IPS DF 6.9 (cell line): ENCODE measurements around the gene NFIL3.

Experiments
- DNase-seq: peaks from one replicate; pipeline ENCODE4 v3.0.0-alpha.2; 2013; ENCODE audit warnings: low read depth, low spot score
- H3K27ac ChIP-seq: one replicate; pipeline ENCODE4 v1.5.1; 2013; ENCODE audit warnings: low read length, control low read depth
- H3K27me3 ChIP-seq: 2 replicates; pipeline ENCODE4 v1.6.1; 2013; ENCODE audit warnings: mild to moderate bottlenecking, low read length; ENCODE audit not compliant: control insufficient read depth, insufficient read depth
- H3K36me3 ChIP-seq: 2 replicates; pipeline ENCODE4 v1.6.1; 2013; ENCODE audit warnings: low read length; ENCODE audit not compliant: control insufficient read depth, insufficient read depth
- H3K4me1 ChIP-seq: 2 replicates; pipeline ENCODE4 v1.6.1; 2013; ENCODE audit warnings: low read length; ENCODE audit not compliant: control insufficient read depth, insufficient read depth
- H3K4me3 ChIP-seq: 2 replicates; pipeline ENCODE4 v1.5.1; 2013; ENCODE audit warnings: mild to moderate bottlenecking, low read length
- H3K9me3 ChIP-seq: 2 replicates; pipeline ENCODE4 v1.6.1; 2013; ENCODE audit warnings: low read length, inconsistent platforms; ENCODE audit not compliant: control insufficient read depth, insufficient read depth
- WGBS: extraction: QIAGEN DNeasy Blood & Tissue Kit; methylation state at CpG from one replicate; pipeline ENCODE4 v1.1.7; 2013; ENCODE audit warnings: mixed read lengths, missing lambda C conversion rate; ENCODE audit not compliant: insufficient read length, insufficient coverage; 5-methylcytosine and 5-hydroxymethylcytosine counted together

Gene NFIL3

GRCh38 chr9:91411096-91411771 is 12.4 kb downstream of the NFIL3 start:
- no peak for DNase-seq
- no CpG with 5 or more reads among the region's 5 CpGs for WGBS
- no peaks in the 10 kb centered on the region for H3K36me3 ChIP-seq
- no peaks in the 10 kb centered on the region for H3K9me3 ChIP-seq
- no peak overlapping the region for H3K4me3 ChIP-seq
- H3K27ac ChIP-seq: no peak overlapping the region
- H3K4me1 ChIP-seq: no peaks in the 10 kb centered on the region
- H3K27me3 ChIP-seq: no peaks in the 10 kb centered on the region

DNA sequence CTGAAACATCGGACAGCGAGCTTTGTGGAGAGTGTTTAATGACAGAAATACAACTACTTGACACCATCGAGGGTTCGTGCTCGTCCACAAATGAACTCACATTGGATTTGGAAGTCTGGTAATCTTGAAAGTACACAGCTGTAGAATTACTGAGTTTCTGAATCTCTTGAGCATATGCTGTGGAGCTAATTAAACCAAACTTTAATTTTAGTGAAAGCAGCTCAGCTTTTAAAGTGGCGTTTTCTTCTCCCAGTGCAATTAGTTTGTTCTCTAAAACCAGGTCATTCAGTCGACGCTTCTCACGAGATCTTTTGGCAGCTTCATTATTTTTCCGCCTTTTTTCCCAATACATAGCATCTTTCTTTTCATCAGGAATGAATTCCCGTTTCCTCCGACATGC is 13.5 kb downstream of the NFIL3 start:
- Histone ChIP-seq H3K27ac (no peak overlapping the region), H3K9me3 (no peaks in the 10 kb centered on the region), H3K27me3 (no peaks in the 10 kb centered on the region), H3K36me3 (no peaks in the 10 kb centered on the region), H3K4me1 (no peaks in the 10 kb centered on the region), H3K4me3 (no peak overlapping the region)
- no CpG with 5 or more reads among the region's 12 CpGs for WGBS
- DNase-seq: no peak

GRCh38 chr9:91408475-91408874 is 15.2 kb downstream of the NFIL3 start:
- no peaks in the 10 kb centered on the region for H3K36me3 ChIP-seq
- H3K4me3 ChIP-seq: no peak overlapping the region
- H3K4me1 ChIP-seq: no peaks in the 10 kb centered on the region
- DNase-seq: no peak
- H3K27me3 ChIP-seq: no peaks in the 10 kb centered on the region
- WGBS: no CpG with 5 or more reads among the region's 1 CpG
- H3K9me3 ChIP-seq: no peaks in the 10 kb centered on the region
- H3K27ac ChIP-seq: no peak overlapping the region

- Histone ChIP-seq H3K27me3 (no peaks in the 10 kb centered on the region), H3K4me1 (no peaks in the 10 kb centered on the region), H3K27ac (no peak overlapping the region), H3K9me3 (no peaks in the 10 kb centered on the region), H3K36me3 (no peaks in the 10 kb centered on the region), H3K4me3 (no peak overlapping the region)
- no CpG with 5 or more reads among the region's 12 CpGs for WGBS
- no peak for DNase-seq
These were observed 15.9 kb downstream of the NFIL3 start for GRCh38 chr9:91407580-91408318.

DNA sequence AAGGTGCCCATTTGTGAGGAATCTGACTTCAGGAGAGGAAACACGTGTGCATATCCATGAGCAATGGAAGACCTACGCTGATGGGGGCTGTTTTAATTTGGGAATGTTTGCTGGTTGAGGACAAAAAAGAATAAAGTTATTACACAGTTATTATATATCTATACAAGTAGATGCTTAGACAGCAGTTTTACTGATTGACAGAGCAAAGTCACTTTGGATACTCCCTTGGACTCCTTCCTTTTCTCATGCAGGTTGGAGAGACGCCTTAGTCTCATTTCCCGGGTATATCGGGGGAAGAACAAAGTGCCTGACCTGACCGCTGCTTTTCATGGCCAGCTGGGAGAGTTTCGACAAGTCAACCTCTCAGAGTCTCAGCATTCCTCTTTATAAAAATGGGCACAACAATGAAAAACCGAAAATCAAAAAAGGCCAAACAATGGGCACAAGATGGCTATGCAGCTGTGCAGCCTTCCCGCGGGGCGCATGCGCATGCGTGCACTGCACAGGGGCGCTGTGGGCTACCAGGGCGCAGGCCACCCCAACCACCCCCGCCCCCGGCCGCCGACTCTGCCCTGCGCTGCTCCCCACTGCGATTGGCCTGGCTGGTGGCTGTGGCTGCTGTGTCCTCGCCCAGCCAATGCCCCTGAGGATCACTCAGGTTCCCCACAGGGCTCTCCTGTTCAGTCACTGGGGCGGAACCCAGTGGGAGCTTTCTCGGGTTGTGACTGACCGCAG is 18.1 kb downstream of the NFIL3 start:
- Histone ChIP-seq H3K27ac (no peak overlapping the region), H3K27me3 (no peaks in the 10 kb centered on the region), H3K4me3 (no peak overlapping the region), H3K4me1 (no peaks in the 10 kb centered on the region), H3K36me3 (no peaks in the 10 kb centered on the region), H3K9me3 (no peaks in the 10 kb centered on the region)
- no peak for DNase-seq
- WGBS: no CpG with 5 or more reads among the region's 25 CpGs

- no CpG with 5 or more reads among the region's 14 CpGs for WGBS
- no peak for DNase-seq
- no peaks in the 10 kb centered on the region for H3K27me3 ChIP-seq
- no peak overlapping the region for H3K4me3 ChIP-seq
- H3K27ac ChIP-seq: no peak overlapping the region
- no peaks in the 10 kb centered on the region for H3K4me1 ChIP-seq
- H3K36me3 ChIP-seq: no peaks in the 10 kb centered on the region
- H3K9me3 ChIP-seq: no peaks in the 10 kb centered on the region
These were observed 19.7 kb downstream of the NFIL3 start for GRCh38 chr9:91403665-91404543.

GRCh38 chr9:91398926-91399325 is 24.7 kb downstream of the NFIL3 start:
- Histone ChIP-seq H3K9me3 (no peaks in the 10 kb centered on the region), H3K4me3 (no peak overlapping the region), H3K27me3 (no peaks in the 10 kb centered on the region), H3K36me3 (no peaks in the 10 kb centered on the region), H3K4me1 (no peaks in the 10 kb centered on the region), H3K27ac (no peak overlapping the region)
- no peak for DNase-seq
- no CpG with 5 or more reads among the region's 3 CpGs for WGBS

- Histone ChIP-seq H3K4me1 (no peaks in the 10 kb centered on the region), H3K4me3 (no peak overlapping the region), H3K9me3 (no peaks in the 10 kb centered on the region), H3K27me3 (no peaks in the 10 kb centered on the region), H3K36me3 (no peaks in the 10 kb centered on the region), H3K27ac (no peak overlapping the region)
- WGBS: no CpG with 5 or more reads among the region's 7 CpGs
- DNase-seq: no peak
These were observed 27.8 kb downstream of the NFIL3 start for GRCh38 chr9:91395553-91396471.

DNA sequence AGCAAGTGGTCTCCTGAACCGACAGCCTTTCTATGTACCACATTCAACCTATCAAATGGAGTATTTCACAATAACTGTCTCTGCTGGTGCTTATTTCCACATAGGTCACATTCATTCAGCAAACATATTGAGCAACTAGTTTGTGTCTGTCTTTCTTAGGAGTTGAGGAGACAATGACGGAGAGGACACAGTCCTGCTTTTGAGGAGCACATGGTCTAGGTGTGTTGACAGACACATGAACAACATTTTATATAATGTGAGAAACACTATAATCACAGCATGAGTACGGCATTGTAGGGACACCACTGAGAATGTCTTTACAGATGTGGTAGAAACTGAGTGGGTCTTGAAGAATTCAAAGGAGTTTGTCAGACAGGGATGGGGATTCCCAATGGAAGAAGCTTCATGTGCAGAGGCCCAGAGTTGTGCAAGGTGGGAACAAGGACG is 28.5 kb downstream of the NFIL3 start:
- Histone ChIP-seq H3K9me3 (no peaks in the 10 kb centered on the region), H3K27me3 (no peaks in the 10 kb centered on the region), H3K4me1 (no peaks in the 10 kb centered on the region), H3K36me3 (no peaks in the 10 kb centered on the region), H3K4me3 (no peak overlapping the region), H3K27ac (no peak overlapping the region)
- DNase-seq: no peak
- WGBS: no CpG with 5 or more reads among the region's 4 CpGs
